ENCODE measurements around the gene MAPK14. TPM values are rescaled to one million over a fixed set of nuclear protein-coding genes. Genes with fewer than 3 reads are reported as not detected.

Gene MAPK14
- total RNA-seq, 2 experiments from 2014 or later, result 66.7 to 68.6 TPM

- no peaks in the 10 kb centered on the region for H3K9me3 Mint-ChIP-seq
- peaks cover 40% of the 10 kb centered on the region for H3K36me3 Mint-ChIP-seq (ENCODE audit: low read depth)
- H3K27me3 Mint-ChIP-seq, result no peaks in the 10 kb centered on the region
- H3K4me3 Mint-ChIP-seq, result no peak overlapping the region
- ChIA-PET CTCF (no interaction called here), POLR2A (no interaction called here)
- H3K27ac Mint-ChIP-seq, result no peak overlapping the region
- H3K4me1 Mint-ChIP-seq, result peaks cover 16% of the 10 kb centered on the region
- no peak for DNase-seq
These were observed 35.9 kb downstream of the MAPK14 start for GRCh38 chr6:36063318-36064060.

DNA sequence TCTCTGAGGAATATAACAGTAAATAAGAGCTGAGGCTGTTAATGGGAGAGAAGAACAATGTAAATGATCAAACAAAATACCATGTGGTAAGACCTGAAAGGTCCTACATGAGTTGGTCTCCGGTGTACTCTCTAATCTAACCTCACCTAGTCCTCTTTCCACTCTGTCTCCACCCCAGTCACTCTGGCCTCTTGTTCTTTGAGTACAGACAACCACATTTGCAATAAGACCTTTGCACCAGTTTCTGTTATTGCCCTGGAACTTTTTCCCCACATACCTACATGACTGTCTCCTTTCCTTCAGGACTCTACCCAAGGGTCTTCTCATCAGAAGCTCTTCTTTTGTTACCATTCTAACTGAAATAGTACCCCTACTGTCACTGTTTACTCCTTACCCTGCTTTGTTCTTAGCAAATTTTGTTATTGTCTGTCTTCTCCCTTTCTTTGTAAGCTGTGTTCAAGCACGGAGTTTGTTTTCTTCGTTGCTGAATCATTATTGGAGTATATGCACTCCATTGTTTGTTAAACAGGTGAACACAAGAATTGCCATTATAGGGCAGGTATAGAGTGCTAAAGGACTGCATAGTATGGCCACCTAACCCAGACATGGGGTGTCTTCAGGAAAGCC lies 37.3 kb downstream of the MAPK14 start:
- POLR2A ChIA-PET, result interaction anchor here (0.6 kb wide), 1 partner anchor 32 kb away, joined by 10 read pairs; no protein-coding TSS in a partner anchor
- H3K4me3 Mint-ChIP-seq, result no peak overlapping the region
- peaks cover 20% of the 10 kb centered on the region for H3K4me1 Mint-ChIP-seq
- no peak overlapping the region for H3K27ac Mint-ChIP-seq
- DNase-seq, result no peak
- H3K27me3 Mint-ChIP-seq, result no peaks in the 10 kb centered on the region
- H3K9me3 Mint-ChIP-seq, result no peaks in the 10 kb centered on the region
- H3K36me3 Mint-ChIP-seq (ENCODE audit: low read depth), result peaks cover 33% of the 10 kb centered on the region
- CTCF ChIA-PET, result no interaction called here

- DNase-seq, result no peak
- Mint-ChIP-seq H3K27ac (no peak overlapping the region), H3K27me3 (no peaks in the 10 kb centered on the region), H3K4me3 (no peak overlapping the region), H3K36me3 (ENCODE audit: low read depth) (peaks cover 23% of the 10 kb centered on the region), H3K4me1 (peaks cover 20% of the 10 kb centered on the region), H3K9me3 (no peaks in the 10 kb centered on the region)
- ChIA-PET CTCF (no interaction called here), POLR2A (no interaction called here)
These were observed 38.3 kb downstream of the MAPK14 start for GRCh38 chr6:36065916-36066315.

- no peak for DNase-seq
- no peaks in the 10 kb centered on the region for H3K27me3 Mint-ChIP-seq
- H3K36me3 Mint-ChIP-seq (ENCODE audit: low read depth), result peaks cover 15% of the 10 kb centered on the region
- H3K9me3 Mint-ChIP-seq, result no peaks in the 10 kb centered on the region
- no peak overlapping the region for H3K4me3 Mint-ChIP-seq
- CTCF ChIA-PET, result interaction anchor here (0.6 kb wide), 1 partner anchor 1109 kb away, joined by 3 read pairs; no protein-coding TSS in a partner anchor
- POLR2A ChIA-PET, result no interaction called here
- no peak overlapping the region for H3K27ac Mint-ChIP-seq
- H3K4me1 Mint-ChIP-seq, result peaks cover 20% of the 10 kb centered on the region
These were observed 39.2 kb downstream of the MAPK14 start for GRCh38 chr6:36066817-36067216.

- ChIA-PET POLR2A (no interaction called here), CTCF (interaction anchor here (0.6 kb wide), 2 partner anchors 35 to 1109 kb away, joined by 3 to 4 read pairs; no protein-coding TSS in a partner anchor)
- Mint-ChIP-seq H3K9me3 (no peaks in the 10 kb centered on the region), H3K4me1 (peaks cover 20% of the 10 kb centered on the region), H3K4me3 (no peak overlapping the region), H3K36me3 (ENCODE audit: low read depth) (peaks cover 15% of the 10 kb centered on the region), H3K27me3 (no peaks in the 10 kb centered on the region), H3K27ac (no peak overlapping the region)
- DNase-seq, result no peak
These were observed 39.9 kb downstream of the MAPK14 start for GRCh38 chr6:36067374-36068011.

- no peaks in the 10 kb centered on the region for H3K9me3 Mint-ChIP-seq
- ChIA-PET CTCF (interaction anchor here (0.5 to 0.6 kb wide), 2 partner anchors 35 to 495 kb away, joined by 3 to 4 read pairs; no protein-coding TSS in a partner anchor), POLR2A (no interaction called here)
- no peak overlapping the region for H3K27ac Mint-ChIP-seq
- peaks cover 15% of the 10 kb centered on the region for H3K36me3 Mint-ChIP-seq (ENCODE audit: low read depth)
- H3K4me3 Mint-ChIP-seq, result no peak overlapping the region
- H3K27me3 Mint-ChIP-seq, result no peaks in the 10 kb centered on the region
- no peak for DNase-seq
- H3K4me1 Mint-ChIP-seq, result peaks cover 21% of the 10 kb centered on the region
These were observed 40.4 kb downstream of the MAPK14 start for GRCh38 chr6:36068012-36068392.

DNA sequence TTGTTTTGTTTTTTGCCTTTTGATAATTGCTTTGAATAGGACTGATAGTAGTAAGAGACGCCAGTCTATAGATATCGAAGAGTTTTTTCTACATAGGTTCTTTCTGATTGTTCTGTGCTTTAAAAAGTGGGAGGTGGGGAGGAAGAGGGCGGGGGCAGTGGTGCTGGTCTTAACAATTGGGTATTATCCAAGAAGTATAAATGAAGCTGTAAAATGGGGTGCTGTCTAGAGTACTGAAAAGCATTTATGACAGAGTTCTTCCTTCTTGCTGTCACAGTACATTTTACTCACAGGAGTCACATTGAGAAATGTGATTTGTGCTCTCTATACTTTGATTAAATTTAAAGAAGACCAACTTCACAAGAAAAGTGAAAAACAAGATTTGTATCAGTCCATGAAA lies 41.0 kb downstream of the MAPK14 start:
- H3K4me1 Mint-ChIP-seq, result peaks cover 20% of the 10 kb centered on the region
- POLR2A ChIA-PET, result no interaction called here
- CTCF ChIA-PET, result interaction anchor here (0.5 to 1.7 kb wide), 2 partner anchors 10 to 495 kb away, joined by 3 to 4 read pairs; no protein-coding TSS in a partner anchor
- H3K27me3 Mint-ChIP-seq, result no peaks in the 10 kb centered on the region
- H3K9me3 Mint-ChIP-seq, result no peaks in the 10 kb centered on the region
- H3K4me3 Mint-ChIP-seq, result no peak overlapping the region
- DNase-seq, result no peak
- no peak overlapping the region for H3K27ac Mint-ChIP-seq
- H3K36me3 Mint-ChIP-seq (ENCODE audit: low read depth), result peaks cover 13% of the 10 kb centered on the region

DNA sequence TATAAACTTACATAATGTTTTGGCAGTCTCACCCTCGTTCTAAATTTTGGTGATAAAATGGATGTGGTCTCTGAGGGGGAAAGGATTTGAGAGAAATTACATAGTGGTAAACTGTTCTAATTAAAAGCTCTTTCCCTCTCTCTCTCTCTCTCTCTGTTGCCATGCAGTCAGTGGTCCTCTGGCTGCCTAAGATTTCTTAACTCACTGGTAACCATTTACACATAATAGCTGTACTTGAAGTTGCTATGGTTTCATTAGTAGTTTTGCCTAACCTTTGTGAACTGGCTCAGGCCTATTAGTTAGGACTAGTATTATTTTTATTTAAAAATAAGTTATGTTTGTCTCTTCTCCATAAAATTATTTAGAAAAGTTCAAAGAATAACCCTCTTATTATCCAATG lies 42.0 kb downstream of the MAPK14 start:
- POLR2A ChIA-PET, result no interaction called here

DNA sequence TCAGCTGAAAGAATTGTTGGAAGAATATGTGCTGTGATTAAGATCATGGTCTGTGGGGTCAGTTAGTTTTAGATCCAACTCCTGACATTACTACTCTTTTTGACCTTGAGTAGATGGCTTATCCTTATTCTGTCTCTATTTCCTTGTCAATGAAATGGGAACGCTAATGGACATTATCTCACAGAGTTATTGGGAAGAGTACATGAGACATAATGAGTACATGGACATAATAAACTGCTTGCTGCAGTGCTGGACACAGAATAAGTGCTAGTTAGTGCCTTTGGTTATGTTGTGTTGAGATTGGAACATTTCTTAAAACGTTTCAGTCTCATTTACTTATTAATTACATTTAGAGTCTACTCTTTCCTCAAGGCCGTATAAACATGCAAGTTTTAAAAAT lies 42.6 kb downstream of the MAPK14 start:
- CTCF ChIA-PET, result no interaction called here
- Mint-ChIP-seq H3K4me3 (no peak overlapping the region), H3K27ac (no peak overlapping the region), H3K36me3 (ENCODE audit: low read depth) (peaks cover 11% of the 10 kb centered on the region), H3K4me1 (peaks cover 16% of the 10 kb centered on the region), H3K27me3 (no peaks in the 10 kb centered on the region), H3K9me3 (no peaks in the 10 kb centered on the region)
- DNase-seq, result no peak
- POLR2A ChIA-PET, result no interaction called here

More for the DNA sequence above, 42.0 kb downstream of the MAPK14 start:
- no peak overlapping the region for H3K27ac Mint-ChIP-seq
- peaks cover 12% of the 10 kb centered on the region for H3K36me3 Mint-ChIP-seq (ENCODE audit: low read depth)
- DNase-seq, result no peak
- no peak overlapping the region for H3K4me3 Mint-ChIP-seq
- peaks cover 15% of the 10 kb centered on the region for H3K4me1 Mint-ChIP-seq
- no peaks in the 10 kb centered on the region for H3K9me3 Mint-ChIP-seq
- H3K27me3 Mint-ChIP-seq, result no peaks in the 10 kb centered on the region
- CTCF ChIA-PET, result interaction anchor here (1.7 kb wide), 1 partner anchor 9 kb away, joined by 4 read pairs; no protein-coding TSS in a partner anchor

GRCh38 chr6:36071281-36071680 lies 43.7 kb downstream of the MAPK14 start:
- CTCF ChIA-PET, result interaction anchor here (0.7 to 1.2 kb wide), 2 partner anchors 24 to 231 kb away, joined by 3 read pairs; no protein-coding TSS in a partner anchor
- DNase-seq, result no peak
- POLR2A ChIA-PET, result interaction anchor here (0.6 kb wide), 1 partner anchor 42 kb away, joined by 5 read pairs; no protein-coding TSS in a partner anchor
- no peaks in the 10 kb centered on the region for H3K27me3 Mint-ChIP-seq
- no peak overlapping the region for H3K4me3 Mint-ChIP-seq
- no peaks in the 10 kb centered on the region for H3K9me3 Mint-ChIP-seq
- peaks cover 17% of the 10 kb centered on the region for H3K4me1 Mint-ChIP-seq
- H3K36me3 Mint-ChIP-seq (ENCODE audit: low read depth), result peaks cover 19% of the 10 kb centered on the region
- no peak overlapping the region for H3K27ac Mint-ChIP-seq

GRCh38 chr6:36071714-36072113 lies 44.1 kb downstream of the MAPK14 start:
- H3K27me3 Mint-ChIP-seq, result no peaks in the 10 kb centered on the region
- peaks cover 13% of the 10 kb centered on the region for H3K4me1 Mint-ChIP-seq
- H3K4me3 Mint-ChIP-seq, result no peak overlapping the region
- POLR2A ChIA-PET, result interaction anchor here (0.6 kb wide), 1 partner anchor 43 kb away, joined by 5 read pairs; no protein-coding TSS in a partner anchor
- CTCF ChIA-PET, result interaction anchor here (0.7 to 1.2 kb wide), 2 partner anchors 23 to 230 kb away, joined by 3 read pairs; no protein-coding TSS in a partner anchor
- H3K27ac Mint-ChIP-seq, result no peak overlapping the region
- DNase-seq, result no peak
- no peaks in the 10 kb centered on the region for H3K9me3 Mint-ChIP-seq
- H3K36me3 Mint-ChIP-seq (ENCODE audit: low read depth), result peaks cover 23% of the 10 kb centered on the region

- CTCF ChIA-PET, result interaction anchor here (1.2 kb wide), 1 partner anchor 22 kb away, joined by 3 read pairs; no protein-coding TSS in a partner anchor
- Mint-ChIP-seq H3K27me3 (no peaks in the 10 kb centered on the region), H3K27ac (no peak overlapping the region), H3K9me3 (no peaks in the 10 kb centered on the region), H3K36me3 (ENCODE audit: low read depth) (peaks cover 27% of the 10 kb centered on the region), H3K4me1 (peaks cover 13% of the 10 kb centered on the region), H3K4me3 (no peak overlapping the region)
- POLR2A ChIA-PET, result no interaction called here
- DNase-seq, result no peak
These were observed 45.1 kb downstream of the MAPK14 start for GRCh38 chr6:36072681-36073080.

DNA sequence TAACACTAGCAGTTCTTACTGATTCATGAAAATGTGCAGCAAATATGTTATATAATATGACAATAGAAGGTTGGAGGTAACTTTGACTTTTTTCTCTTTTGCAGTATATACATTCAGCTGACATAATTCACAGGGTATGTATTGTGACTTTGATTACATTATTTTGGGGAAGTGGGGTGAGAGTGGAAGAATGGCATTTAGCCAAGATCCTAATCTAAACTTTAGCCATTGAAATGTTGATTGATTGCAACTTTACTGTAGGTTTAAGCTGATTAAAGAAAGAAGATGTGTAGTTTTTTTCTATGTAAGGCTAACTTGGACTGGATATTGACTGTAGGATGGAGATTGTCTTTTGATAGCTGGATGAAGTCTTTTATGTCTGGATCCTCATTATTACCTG lies 46.0 kb downstream of the MAPK14 start:
- H3K4me1 Mint-ChIP-seq, result peaks cover 7% of the 10 kb centered on the region
- DNase-seq, result no peak
- no peak overlapping the region for H3K27ac Mint-ChIP-seq
- no peak overlapping the region for H3K4me3 Mint-ChIP-seq
- CTCF ChIA-PET, result interaction anchor here (1.1 kb wide), 1 partner anchor 12 kb away, joined by 4 read pairs; no protein-coding TSS in a partner anchor
- POLR2A ChIA-PET, result no interaction called here
- H3K9me3 Mint-ChIP-seq, result no peaks in the 10 kb centered on the region
- H3K36me3 Mint-ChIP-seq (ENCODE audit: low read depth), result peaks cover 31% of the 10 kb centered on the region
- no peaks in the 10 kb centered on the region for H3K27me3 Mint-ChIP-seq
